Breast epithelium (tissue), 3 donors: ENCODE results near the gene NAV3.

Experiments used
- POLR2AphosphoS5 ChIP-seq, 3 donors: sonication (generic); formaldehyde crosslinking; IDR thresholded peaks; one replicate each; pipeline ENCODE4 v1.6.1; 2017; ENCODE audit warnings: antibody characterized with exemption in 3 of 3
- TF ChIP-seq, protein P1 (sequence below), 3 donors: fragments of 450-650 bp; IDR thresholded peaks; one replicate each; pipeline ENCODE4 v1.5.1; 2016 to 2017; ENCODE audit warnings: antibody characterized with exemption in 3 of 3, mild to moderate bottlenecking in 3 of 3, moderate library complexity in 3 of 3

GRCh38 chr12:77940011-77940423, 109.3 kb downstream of the NAV3 start:
- TF ChIP-seq, protein P1, sequence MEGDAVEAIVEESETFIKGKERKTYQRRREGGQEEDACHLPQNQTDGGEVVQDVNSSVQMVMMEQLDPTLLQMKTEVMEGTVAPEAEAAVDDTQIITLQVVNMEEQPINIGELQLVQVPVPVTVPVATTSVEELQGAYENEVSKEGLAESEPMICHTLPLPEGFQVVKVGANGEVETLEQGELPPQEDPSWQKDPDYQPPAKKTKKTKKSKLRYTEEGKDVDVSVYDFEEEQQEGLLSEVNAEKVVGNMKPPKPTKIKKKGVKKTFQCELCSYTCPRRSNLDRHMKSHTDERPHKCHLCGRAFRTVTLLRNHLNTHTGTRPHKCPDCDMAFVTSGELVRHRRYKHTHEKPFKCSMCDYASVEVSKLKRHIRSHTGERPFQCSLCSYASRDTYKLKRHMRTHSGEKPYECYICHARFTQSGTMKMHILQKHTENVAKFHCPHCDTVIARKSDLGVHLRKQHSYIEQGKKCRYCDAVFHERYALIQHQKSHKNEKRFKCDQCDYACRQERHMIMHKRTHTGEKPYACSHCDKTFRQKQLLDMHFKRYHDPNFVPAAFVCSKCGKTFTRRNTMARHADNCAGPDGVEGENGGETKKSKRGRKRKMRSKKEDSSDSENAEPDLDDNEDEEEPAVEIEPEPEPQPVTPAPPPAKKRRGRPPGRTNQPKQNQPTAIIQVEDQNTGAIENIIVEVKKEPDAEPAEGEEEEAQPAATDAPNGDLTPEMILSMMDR (IDR thresholded peaks at IDR 0.05) = no peak
- no peak for TF ChIP-seq POLR2AphosphoS5 (IDR thresholded peaks at IDR 0.05)
